Measurements from ENCODE around the gene DDAH1.

The DDAH1 gene

DNA sequence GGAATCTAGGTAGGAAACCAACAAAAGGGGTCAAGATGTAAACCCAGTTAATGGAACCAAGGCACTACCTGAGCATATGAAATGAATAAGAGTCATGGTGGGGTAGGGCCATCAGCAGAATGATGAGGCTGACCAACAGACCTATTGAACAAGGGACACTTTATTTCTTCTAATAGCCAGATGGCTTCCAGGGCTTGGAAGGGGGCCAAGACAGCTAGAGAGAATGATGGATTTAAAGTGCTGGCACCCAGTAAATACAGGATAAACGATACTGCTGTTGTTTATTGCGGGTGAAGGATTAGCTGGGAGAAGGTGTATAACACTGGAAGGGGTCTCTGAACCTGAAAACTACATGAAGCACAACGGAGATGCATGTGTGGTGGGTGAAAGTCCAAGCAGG is 15.6 kb downstream of the DDAH1 start:
- no peak for DNase-seq (ENCODE audit: low spot score)
- ChIA-PET POLR2A (ENCODE audit: low non-redundant PET) (no interaction called here), CTCF (interaction anchor here (0.6 kb wide), 1 partner anchor 131 kb away, joined by 3 read pairs; the partner anchor contains the start of gene CCN1)
- TF ChIP-seq, protein P1, sequence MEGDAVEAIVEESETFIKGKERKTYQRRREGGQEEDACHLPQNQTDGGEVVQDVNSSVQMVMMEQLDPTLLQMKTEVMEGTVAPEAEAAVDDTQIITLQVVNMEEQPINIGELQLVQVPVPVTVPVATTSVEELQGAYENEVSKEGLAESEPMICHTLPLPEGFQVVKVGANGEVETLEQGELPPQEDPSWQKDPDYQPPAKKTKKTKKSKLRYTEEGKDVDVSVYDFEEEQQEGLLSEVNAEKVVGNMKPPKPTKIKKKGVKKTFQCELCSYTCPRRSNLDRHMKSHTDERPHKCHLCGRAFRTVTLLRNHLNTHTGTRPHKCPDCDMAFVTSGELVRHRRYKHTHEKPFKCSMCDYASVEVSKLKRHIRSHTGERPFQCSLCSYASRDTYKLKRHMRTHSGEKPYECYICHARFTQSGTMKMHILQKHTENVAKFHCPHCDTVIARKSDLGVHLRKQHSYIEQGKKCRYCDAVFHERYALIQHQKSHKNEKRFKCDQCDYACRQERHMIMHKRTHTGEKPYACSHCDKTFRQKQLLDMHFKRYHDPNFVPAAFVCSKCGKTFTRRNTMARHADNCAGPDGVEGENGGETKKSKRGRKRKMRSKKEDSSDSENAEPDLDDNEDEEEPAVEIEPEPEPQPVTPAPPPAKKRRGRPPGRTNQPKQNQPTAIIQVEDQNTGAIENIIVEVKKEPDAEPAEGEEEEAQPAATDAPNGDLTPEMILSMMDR (conservative IDR thresholded peaks at IDR 0.05; ENCODE audit: low read depth) = no peak
- no peak overlapping the region for H3K27ac ChIP-seq

GRCh38 chr1:85448358-85448757 is 16.6 kb downstream of the DDAH1 start:
- TF ChIP-seq, protein P1 (conservative IDR thresholded peaks at IDR 0.05; ENCODE audit: low read depth) = no peak
- H3K27ac ChIP-seq = no peak overlapping the region
- ChIA-PET CTCF (interaction anchor here (0.7 kb wide), 1 partner anchor 10 kb away, joined by 3 read pairs; no protein-coding TSS in a partner anchor), POLR2A (ENCODE audit: low non-redundant PET) (no interaction called here)
- no peak for DNase-seq (ENCODE audit: low spot score)

GRCh38 chr1:85447006-85447943 is 17.7 kb downstream of the DDAH1 start:
- TF ChIP-seq, protein P1 (conservative IDR thresholded peaks at IDR 0.05; ENCODE audit: low read depth) = no peak
- CTCF ChIA-PET = no interaction called here
- POLR2A ChIA-PET (ENCODE audit: low non-redundant PET) = no interaction called here
- no peak for DNase-seq (ENCODE audit: low spot score)
- H3K27ac ChIP-seq = no peak overlapping the region

DNA sequence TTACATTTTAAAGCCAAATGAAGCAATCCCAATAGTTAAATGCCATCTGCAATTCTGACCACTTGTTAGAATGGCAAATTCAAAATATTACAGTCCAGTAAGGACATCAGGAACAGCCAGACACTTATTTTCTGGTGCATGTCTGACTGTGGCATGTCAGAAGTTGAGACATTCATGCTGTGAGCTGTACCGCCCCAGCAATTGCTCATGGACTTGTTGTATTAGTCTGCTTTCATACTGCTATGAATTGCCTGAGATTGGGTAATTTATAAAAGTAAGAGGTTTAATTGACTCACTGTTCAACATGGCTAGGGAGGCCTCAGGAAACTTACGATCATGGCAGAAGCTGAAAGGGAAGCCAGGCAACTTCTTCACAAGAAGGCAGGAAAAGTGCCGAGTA is 19.1 kb downstream of the DDAH1 start:
- no peak overlapping the region for H3K27ac ChIP-seq
- POLR2A ChIA-PET (ENCODE audit: low non-redundant PET) = no interaction called here
- CTCF ChIA-PET = no interaction called here
- DNase-seq (ENCODE audit: low spot score) = no peak
- TF ChIP-seq, protein P1 (conservative IDR thresholded peaks at IDR 0.05; ENCODE audit: low read depth) = no peak

GRCh38 chr1:85444381-85444780 is 20.6 kb downstream of the DDAH1 start:
- ChIA-PET CTCF (no interaction called here), POLR2A (ENCODE audit: low non-redundant PET) (no interaction called here)
- DNase-seq (ENCODE audit: low spot score) = no peak
- TF ChIP-seq, protein P1 (conservative IDR thresholded peaks at IDR 0.05; ENCODE audit: low read depth) = no peak
- H3K27ac ChIP-seq = no peak overlapping the region

- ChIA-PET CTCF (interaction anchor here (0.5 kb wide), 1 partner anchor 27 kb away, joined by 3 read pairs; no protein-coding TSS in a partner anchor), POLR2A (ENCODE audit: low non-redundant PET) (no interaction called here)
- H3K27ac ChIP-seq = no peak overlapping the region
- no peak for DNase-seq (ENCODE audit: low spot score)
- TF ChIP-seq, protein P1 (conservative IDR thresholded peaks at IDR 0.05; ENCODE audit: low read depth) = no peak
These were observed 24.3 kb downstream of the DDAH1 start for GRCh38 chr1:85440612-85441011.

Measured in RWPE1 (cell line).